ENCODE data around the gene RELA.
"Not testable (repeated sequence)": the region's sequence is repeated elsewhere in the genome, so short reads cannot be mapped to it uniquely, and the experiment has no call there.

RELA gene

DNA sequence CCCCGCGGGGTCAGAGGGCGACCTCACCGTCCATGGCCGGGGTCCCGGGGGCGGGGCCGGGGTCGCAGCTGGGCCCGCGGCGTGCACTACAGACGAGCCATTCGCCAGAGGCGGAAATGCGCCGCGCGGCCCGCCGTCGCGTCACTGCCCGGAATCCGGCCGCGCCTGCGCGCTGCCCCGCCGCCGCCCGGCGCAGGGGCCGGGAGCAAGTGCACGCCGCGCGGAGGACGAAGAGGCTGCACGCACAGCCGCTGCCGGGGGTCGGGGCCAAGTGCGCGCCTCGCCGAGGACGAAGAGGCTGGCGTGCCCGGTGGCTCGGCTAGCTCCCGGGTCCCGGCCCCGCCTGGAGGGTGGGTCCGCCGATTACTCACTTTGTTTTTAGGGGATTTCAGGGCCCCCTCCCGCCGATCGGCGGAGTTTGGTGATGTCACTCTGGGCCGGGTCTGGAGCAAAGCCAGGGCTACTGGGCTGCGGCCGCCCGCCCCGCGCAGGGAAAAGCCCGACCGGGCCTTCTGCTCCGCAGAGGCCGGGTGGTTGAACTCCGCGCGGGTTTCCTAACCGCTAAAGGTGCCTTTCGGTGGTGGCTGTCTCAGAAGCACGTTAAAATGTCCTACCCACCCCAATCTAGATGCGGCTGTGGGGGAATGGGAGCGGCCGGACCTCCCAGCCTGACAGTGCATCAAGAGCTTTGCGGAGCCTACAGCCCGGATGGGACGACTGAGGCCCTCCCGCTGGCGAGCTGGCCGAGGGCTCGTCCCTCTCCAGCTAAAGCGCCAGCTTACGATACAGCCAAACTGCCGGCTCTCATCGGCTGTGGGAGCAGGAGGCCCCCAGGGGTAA is at the start of gene RELA:
TSS of gene RELA (minus strand) at position 118 of the 840 bp plus-strand sequence. CDS start at position 34, 84 bp downstream.
- peak; percentile 97 for DNase-seq (ENCODE audit: low spot score)

GRCh38 chr11:65711785-65712632 is 49.3 kb upstream of the RELA start, which contains the start of gene KAT5:
Gene KAT5, plus strand, starts transcription at chr11:65712252. Its CDS starts 16 bp downstream, at chr11:65712268.
- peak; percentile 95 for DNase-seq (ENCODE audit: low spot score)

GRCh38 chr11:65710421-65710820 is 47.7 kb upstream of the RELA start:
- no peak for DNase-seq (ENCODE audit: low spot score)

- DNase-seq (ENCODE audit: low spot score) = no peak
Observed at GRCh38 chr11:65709661-65710060, 46.9 kb upstream of the RELA start.

GRCh38 chr11:65708451-65708850 is 45.7 kb upstream of the RELA start:
- DNase-seq (ENCODE audit: low spot score) = no peak

DNA sequence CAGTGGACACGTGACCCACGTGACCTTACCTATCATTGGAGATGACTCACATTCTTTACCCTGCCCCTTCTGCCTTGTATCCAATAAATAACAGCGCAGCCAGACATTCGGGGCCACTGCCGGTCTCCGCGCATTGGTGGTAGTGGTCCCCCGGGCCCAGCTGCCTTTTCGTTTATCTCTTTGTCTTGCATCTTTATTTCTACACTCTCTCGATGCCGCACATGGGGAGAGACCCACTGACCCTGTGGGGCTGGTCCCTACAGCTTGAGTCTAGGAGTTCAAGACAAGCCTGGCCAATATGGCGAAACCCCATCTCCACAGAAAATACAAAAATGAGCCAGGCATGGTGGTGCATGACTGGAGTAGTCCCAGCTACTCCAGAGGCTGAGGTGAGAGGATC is 44.3 kb upstream of the RELA start:
- not testable (repeated sequence) for DNase-seq (ENCODE audit: low spot score)

GRCh38 chr11:65706303-65706763 is 43.6 kb upstream of the RELA start:
- not testable (repeated sequence) for DNase-seq (ENCODE audit: low spot score)

DNA sequence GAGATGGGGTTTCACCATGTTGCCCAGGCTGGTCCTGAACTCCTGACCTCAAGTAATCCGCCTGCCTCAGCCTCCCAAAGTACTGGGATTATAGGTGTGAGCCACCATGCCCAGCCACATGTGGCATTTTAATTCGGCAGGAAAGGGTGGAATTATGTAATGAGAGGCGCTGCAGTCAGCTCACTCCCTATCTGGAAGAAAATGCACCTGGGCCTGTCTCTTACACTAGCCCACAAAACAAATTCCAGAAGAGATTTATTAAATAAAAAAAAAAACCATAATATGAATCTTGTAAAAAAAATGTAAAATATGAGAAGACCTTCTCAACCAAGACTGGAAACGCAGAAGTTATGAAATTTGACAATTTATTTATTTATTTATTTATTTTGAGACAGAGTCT is 41.1 kb upstream of the RELA start:
- DNase-seq (ENCODE audit: low spot score) = no peak

DNA sequence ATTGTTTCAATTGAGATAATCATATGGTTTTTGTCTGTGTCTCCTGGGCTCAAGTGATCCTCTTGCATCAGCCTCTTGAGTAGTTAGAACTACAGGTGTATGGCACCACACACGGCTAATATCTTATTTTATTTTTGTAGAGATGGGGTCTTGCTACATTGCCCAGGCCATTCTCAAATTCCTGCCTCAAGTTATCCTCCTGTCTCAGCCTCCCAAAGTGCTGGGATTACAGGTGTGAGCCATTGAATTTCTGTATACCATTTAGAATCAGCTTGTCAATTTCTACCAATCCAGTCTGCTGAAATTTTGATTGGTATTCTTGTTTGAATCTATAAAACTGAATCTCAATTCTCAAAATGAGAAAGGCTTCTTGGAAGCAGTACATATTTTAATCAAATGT is 39.0 kb upstream of the RELA start:
- no peak for DNase-seq (ENCODE audit: low spot score)

- DNase-seq (ENCODE audit: low spot score) = no peak
Observed at GRCh38 chr11:65700399-65700798, 37.7 kb upstream of the RELA start.

DNA sequence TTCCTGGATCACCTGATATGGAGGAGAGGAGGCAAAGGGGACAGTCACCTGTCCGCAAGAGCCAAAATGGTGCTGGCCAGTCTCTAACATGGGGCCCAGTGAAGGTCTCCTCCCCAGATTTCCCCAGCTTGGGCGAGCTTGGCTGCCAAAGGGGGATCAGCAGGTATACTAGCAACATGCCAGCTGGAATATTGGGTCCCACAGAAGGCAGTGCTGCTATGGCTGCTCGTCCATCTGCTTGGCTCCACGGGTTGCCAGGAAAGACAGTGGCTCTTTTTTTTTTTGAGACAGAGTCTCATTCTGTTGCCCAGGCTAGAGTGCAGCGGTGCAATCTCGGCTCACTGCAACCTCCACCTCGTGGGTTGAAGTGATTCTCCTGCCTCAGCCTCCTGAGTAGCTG is 36.6 kb upstream of the RELA start:
- DNase-seq (ENCODE audit: low spot score) = no peak

DNA sequence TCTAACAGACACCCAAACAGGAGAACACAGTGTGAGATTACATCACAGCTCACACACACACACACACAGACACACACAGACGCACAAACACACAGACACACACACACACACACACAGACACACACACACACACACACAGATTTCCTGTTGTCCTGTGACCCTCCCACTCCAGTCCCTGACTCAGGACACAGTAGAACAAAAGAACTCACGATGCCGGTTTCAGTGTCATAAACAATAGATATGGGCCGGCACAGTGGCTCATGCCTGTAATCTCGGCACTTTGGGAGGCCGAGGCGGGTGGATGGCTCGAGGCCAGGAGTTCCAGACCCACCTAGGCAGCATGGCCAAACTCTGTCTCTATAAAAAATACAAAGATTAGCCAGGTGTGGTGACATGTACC is 35.5 kb upstream of the RELA start:
- DNase-seq (ENCODE audit: low spot score) = no peak

DNA sequence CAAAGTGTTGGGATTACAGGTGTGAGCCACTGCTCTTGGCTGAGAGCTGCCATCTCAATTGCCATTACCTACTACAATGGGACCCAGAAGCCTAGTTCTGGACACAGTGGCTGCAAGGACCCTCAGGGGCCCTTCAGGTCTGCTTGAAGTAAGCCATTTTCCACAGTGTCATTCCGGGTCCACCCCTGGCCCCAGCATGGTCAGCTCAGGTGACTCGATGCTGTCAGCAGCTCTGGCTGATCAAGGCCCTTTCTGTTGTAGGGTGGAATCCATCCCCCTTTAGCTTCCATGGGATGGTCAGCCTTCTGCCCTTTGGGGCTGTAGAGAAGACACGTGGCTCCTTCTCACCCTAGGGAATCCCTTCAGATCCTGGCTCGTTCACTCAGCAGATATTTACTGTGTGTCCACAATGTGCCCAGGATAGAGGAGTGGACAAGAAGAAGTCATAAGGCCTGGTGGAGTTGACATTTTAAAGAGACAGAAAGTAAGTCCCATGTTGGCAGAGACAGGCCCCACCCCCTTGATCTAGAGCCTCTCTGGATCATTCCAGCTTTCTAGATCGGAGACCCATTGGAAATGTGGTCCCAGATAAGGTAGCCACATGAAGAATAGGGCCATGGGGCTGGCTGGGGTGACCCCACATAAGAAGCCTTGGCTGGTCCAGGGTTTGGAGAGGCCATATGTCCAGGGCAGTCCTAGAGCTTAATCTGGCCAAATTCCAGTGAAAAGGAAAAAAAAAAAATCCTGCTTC is 34.3 kb upstream of the RELA start:
- no peak for DNase-seq (ENCODE audit: low spot score)

GRCh38 chr11:65695459-65696241 is 32.9 kb upstream of the RELA start:
- no peak for DNase-seq (ENCODE audit: low spot score)

DNA sequence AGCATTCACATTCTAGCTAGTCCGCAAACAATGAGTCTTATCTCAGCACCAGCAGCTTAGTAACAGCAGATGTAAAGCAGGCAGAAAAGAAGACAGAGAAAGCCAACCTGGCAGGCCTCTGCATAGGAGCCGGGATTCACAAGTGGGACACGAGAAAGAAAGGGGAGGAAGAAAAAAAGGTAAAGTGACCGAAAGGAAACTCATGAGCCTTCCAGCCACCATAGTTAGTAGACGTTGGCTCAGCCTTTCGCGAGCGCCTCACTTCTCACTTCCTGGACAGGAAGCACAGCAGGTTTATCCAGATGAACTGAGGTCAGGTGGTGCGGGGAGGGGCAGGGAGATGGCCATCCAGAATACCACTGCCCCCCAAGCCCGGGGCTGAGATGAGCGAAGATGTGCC is 29.7 kb upstream of the RELA start:
- DNase-seq (ENCODE audit: low spot score) = no peak

- not testable (repeated sequence) for DNase-seq (ENCODE audit: low spot score)
Observed at GRCh38 chr11:65691847-65692246, 29.1 kb upstream of the RELA start.

DNA sequence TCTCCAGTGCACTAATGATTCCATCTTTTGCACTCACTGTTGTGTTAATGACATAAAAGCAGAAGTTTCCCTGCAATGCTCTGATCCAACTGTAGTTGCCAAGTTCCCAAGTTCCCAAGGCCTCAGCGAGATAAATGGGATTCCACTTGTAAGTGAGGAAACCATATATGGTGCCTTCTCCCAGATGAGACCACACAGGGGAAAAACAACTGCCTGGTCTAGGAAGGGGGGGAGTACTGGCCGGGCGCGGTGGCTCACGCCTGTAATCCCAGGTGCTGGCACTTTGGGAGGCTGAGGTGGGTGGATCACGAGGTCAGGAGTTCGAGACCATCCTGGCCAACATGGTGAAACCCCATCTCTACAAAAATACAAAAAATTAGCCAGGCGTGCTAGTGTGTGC is 23.3 kb upstream of the RELA start:
- DNase-seq (ENCODE audit: low spot score) = no peak

GRCh38 chr11:65683480-65683879 is 20.8 kb upstream of the RELA start:
- DNase-seq (ENCODE audit: low spot score) = not testable (repeated sequence)

DNA sequence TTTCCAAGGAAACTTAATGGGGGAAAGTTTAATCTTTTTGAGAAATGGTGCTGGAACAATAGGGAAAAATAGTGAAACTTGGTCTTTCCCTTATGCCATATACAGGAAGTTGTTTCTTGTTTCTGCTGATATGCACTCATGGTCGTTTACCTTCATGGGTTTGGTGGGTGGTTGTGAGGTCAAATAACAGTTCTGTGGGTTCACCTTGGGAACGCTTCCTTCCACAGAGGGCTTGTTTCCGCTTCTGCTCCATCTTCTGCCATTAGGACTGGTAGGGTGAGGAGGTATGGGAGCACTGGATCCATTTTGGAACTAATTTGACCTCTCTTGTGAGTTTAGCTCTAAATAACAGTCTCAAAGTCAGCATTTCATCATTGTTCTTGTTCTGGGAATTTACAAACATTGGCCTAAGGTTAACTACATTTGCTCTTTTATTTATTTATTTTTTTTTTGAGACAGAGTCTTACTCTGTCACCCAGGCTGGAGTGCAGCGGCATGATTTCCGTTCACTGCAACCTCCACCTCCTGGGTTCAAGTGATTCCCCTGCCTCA is 17.6 kb upstream of the RELA start:
- no peak for DNase-seq (ENCODE audit: low spot score)

GRCh38 chr11:65672982-65673381 is 10.3 kb upstream of the RELA start:
- no peak for DNase-seq (ENCODE audit: low spot score)

All from GM03348 (cell line).